ENCODE measurements around the gene SAXO1.
"Not testable (repeated sequence)": the region's sequence is repeated elsewhere in the genome, so short reads cannot be mapped to it uniquely, and the experiment has no call there.

Gene SAXO1

GRCh38 chr9:18942801-18943200 is 90.2 kb downstream of the SAXO1 start:
- no peak for DNase-seq (ENCODE audit: low read depth)
- TF ChIP-seq CTCF (IDR thresholded peaks at IDR 0.05; ENCODE audit: low read depth, low read length, missing control alignments), result no peak
- no peak overlapping the region for H3K4me3 ChIP-seq (ENCODE audit: low read depth, low read length)

GRCh38 chr9:18941060-18941740 is 91.8 kb downstream of the SAXO1 start:
- DNase-seq (ENCODE audit: low read depth), result no peak
- no peak overlapping the region for H3K4me3 ChIP-seq (ENCODE audit: low read depth, low read length)

GRCh38 chr9:18939943-18940342 is 93.1 kb downstream of the SAXO1 start:
- TF ChIP-seq CTCF (IDR thresholded peaks at IDR 0.05; ENCODE audit: low read depth, low read length, missing control alignments), result no peak
- DNase-seq (ENCODE audit: low read depth), result no peak

More at GRCh38 chr9:18941060-18941740, 91.8 kb downstream of the SAXO1 start:
- no peak for TF ChIP-seq CTCF (IDR thresholded peaks at IDR 0.05; ENCODE audit: low read depth, low read length, missing control alignments)

GRCh38 chr9:18936094-18936871 is 96.7 kb downstream of the SAXO1 start:
- no peak overlapping the region for H3K4me3 ChIP-seq (ENCODE audit: low read depth, low read length)
- TF ChIP-seq CTCF (IDR thresholded peaks at IDR 0.05; ENCODE audit: low read depth, low read length, missing control alignments), result no peak
- DNase-seq (ENCODE audit: low read depth), result no peak

More at GRCh38 chr9:18939943-18940342, 93.1 kb downstream of the SAXO1 start:
- no peak overlapping the region for H3K4me3 ChIP-seq (ENCODE audit: low read depth, low read length)

- TF ChIP-seq CTCF (IDR thresholded peaks at IDR 0.05; ENCODE audit: low read depth, low read length, missing control alignments), result no peak
Measured at GRCh38 chr9:18935541-18935940, 97.5 kb downstream of the SAXO1 start.

GRCh38 chr9:18930611-18931010 is 102.4 kb downstream of the SAXO1 start:
- H3K4me3 ChIP-seq (ENCODE audit: low read depth, low read length); DNase-seq (ENCODE audit: low read depth): not testable (repeated sequence)

More at GRCh38 chr9:18935541-18935940, 97.5 kb downstream of the SAXO1 start:
- DNase-seq (ENCODE audit: low read depth), result no peak
- no peak overlapping the region for H3K4me3 ChIP-seq (ENCODE audit: low read depth, low read length)

- DNase-seq (ENCODE audit: low read depth), result no peak
- no peak for TF ChIP-seq CTCF (IDR thresholded peaks at IDR 0.05; ENCODE audit: low read depth, low read length, missing control alignments)
- H3K4me3 ChIP-seq (ENCODE audit: low read depth, low read length), result no peak overlapping the region
Measured at GRCh38 chr9:18928711-18929110, 104.3 kb downstream of the SAXO1 start.
